ENCODE measurements around the gene DNAH10. TPM values are rescaled to one million over a fixed set of nuclear protein-coding genes. Genes with fewer than 3 reads are reported as not detected.

The DNAH10 gene
- total RNA-seq, 1 experiment from 2014 or later: 0.17 TPM

GRCh38 chr12:123790905-123791467 is 28.9 kb downstream of the DNAH10 start:
- H3K79me2 ChIP-seq (ENCODE audit: insufficient read depth, low read length): no peaks in the 10 kb centered on the region
- H3T11ph ChIP-seq (ENCODE audit: low read length): no peak overlapping the region
- no peak overlapping the region for H3K14ac ChIP-seq (ENCODE audit: insufficient read depth, low read length)
- Mint-ChIP-seq H3K9me3 (peaks cover 0 to 2% of the 10 kb centered on the region in 2 experiments; a peak in 1 of 5 replicates), H3K4me3 (no peak overlapping the region), H3K36me3 (ENCODE audit: insufficient read depth in 1 of 3, low read depth in 3 of 3) (no peaks in the 10 kb centered on the region; a peak in 1 of 7 replicates), H3K4me1 (no peaks in the 10 kb centered on the region), H3K27ac (no peak overlapping the region), H3K27me3 (ENCODE audit: low read depth) (peaks cover 17% of the 10 kb centered on the region)
- no peak overlapping the region for H3K23ac ChIP-seq (ENCODE audit: insufficient read length, low read depth, low read length)
- no peak overlapping the region for H3K4ac ChIP-seq (ENCODE audit: low read depth, low read length)
- no peak overlapping the region for H3K27ac ChIP-seq (ENCODE audit: insufficient read length, low read depth, low read length)
- no peaks in the 10 kb centered on the region for H3K27me3 ChIP-seq (ENCODE audit: insufficient read depth, low read length)
- no peak overlapping the region for H2BK12ac ChIP-seq (ENCODE audit: insufficient read length, low read depth, low read length)
- no peaks in the 10 kb centered on the region for H3K23me2 ChIP-seq (ENCODE audit: insufficient read length, low read depth, low read length, poor library complexity, severe bottlenecking)
- H3K4me2 ChIP-seq (ENCODE audit: insufficient read depth, insufficient read length, low read length): no peak overlapping the region
- H2BK20ac ChIP-seq (ENCODE audit: low read depth, low read length, poor library complexity, severe bottlenecking): no peak overlapping the region
- H4K5ac ChIP-seq (ENCODE audit: insufficient read length, low read depth, low read length): no peak overlapping the region
- H4K91ac ChIP-seq (ENCODE audit: insufficient read length, low read depth, low read length): no peak overlapping the region
- H2AFZ ChIP-seq (ENCODE audit: low read length): no peak overlapping the region
- no peak overlapping the region for H3K9ac ChIP-seq (ENCODE audit: extremely low read depth, insufficient read length, low read length)
- no peak overlapping the region for H2AK5ac ChIP-seq (ENCODE audit: insufficient read length, low read length)
- no peaks in the 10 kb centered on the region for H3K4me1 ChIP-seq (ENCODE audit: insufficient read depth, low read length)
- no peaks in the 10 kb centered on the region for H3K79me1 ChIP-seq (ENCODE audit: insufficient read depth, low read depth, low read length, poor library complexity, severe bottlenecking)
- no peak overlapping the region for H3K56ac ChIP-seq (ENCODE audit: insufficient read length, low read depth, low read length)
- H2BK120ac ChIP-seq (ENCODE audit: low read depth, low read length, poor library complexity, severe bottlenecking): no peak overlapping the region
- no peak overlapping the region for H2BK15ac ChIP-seq (ENCODE audit: low read depth, low read length)
- H3K18ac ChIP-seq (ENCODE audit: insufficient read length, low read depth, low read length): no peak overlapping the region
- TF ChIP-seq, protein P1, sequence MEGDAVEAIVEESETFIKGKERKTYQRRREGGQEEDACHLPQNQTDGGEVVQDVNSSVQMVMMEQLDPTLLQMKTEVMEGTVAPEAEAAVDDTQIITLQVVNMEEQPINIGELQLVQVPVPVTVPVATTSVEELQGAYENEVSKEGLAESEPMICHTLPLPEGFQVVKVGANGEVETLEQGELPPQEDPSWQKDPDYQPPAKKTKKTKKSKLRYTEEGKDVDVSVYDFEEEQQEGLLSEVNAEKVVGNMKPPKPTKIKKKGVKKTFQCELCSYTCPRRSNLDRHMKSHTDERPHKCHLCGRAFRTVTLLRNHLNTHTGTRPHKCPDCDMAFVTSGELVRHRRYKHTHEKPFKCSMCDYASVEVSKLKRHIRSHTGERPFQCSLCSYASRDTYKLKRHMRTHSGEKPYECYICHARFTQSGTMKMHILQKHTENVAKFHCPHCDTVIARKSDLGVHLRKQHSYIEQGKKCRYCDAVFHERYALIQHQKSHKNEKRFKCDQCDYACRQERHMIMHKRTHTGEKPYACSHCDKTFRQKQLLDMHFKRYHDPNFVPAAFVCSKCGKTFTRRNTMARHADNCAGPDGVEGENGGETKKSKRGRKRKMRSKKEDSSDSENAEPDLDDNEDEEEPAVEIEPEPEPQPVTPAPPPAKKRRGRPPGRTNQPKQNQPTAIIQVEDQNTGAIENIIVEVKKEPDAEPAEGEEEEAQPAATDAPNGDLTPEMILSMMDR (conservative IDR thresholded peaks at IDR 0.05): no peak
- no peak overlapping the region for H4K8ac ChIP-seq (replicated peaks; ENCODE audit: insufficient read length, low read depth, low read length)
- DNase-seq: no peak
- H3K9me3 ChIP-seq (ENCODE audit: control insufficient read depth, low read depth, low read length): no peaks in the 10 kb centered on the region
- no peaks in the 10 kb centered on the region for H4K20me1 ChIP-seq (ENCODE audit: control insufficient read depth, insufficient read depth, insufficient read length)
- no CpG with 5 or more reads among the region's 4 CpGs for WGBS (ENCODE audit: extremely low coverage, insufficient read length, low lambda C conversion rate)
- H2BK5ac ChIP-seq (ENCODE audit: insufficient read length, low read length): no peak overlapping the region

Measured in H9 (cell line).